Urinary bladder (tissue), 4 donors: ENCODE measurements around the gene WNT9B. TPM values are rescaled to one million over a fixed set of nuclear protein-coding genes. Genes with fewer than 3 reads are reported as not detected.

Source experiments
- DNase-seq: peaks from one replicate; pipeline ENCODE4 v3.0.0-alpha.2; 2015; ENCODE audit errors: extremely low spot score
- H3K27ac ChIP-seq: one replicate; pipeline ENCODE4 v1.5.1; 2013; ENCODE audit warnings: low read depth, mild to moderate bottlenecking, moderate library complexity
- H3K36me3 ChIP-seq: one replicate; pipeline ENCODE4 v1.6.1; 2013; ENCODE audit warnings: mild to moderate bottlenecking, moderate library complexity; ENCODE audit not compliant: insufficient read depth
- H3K4me1 ChIP-seq: one replicate; pipeline ENCODE4 v1.6.1; 2013; ENCODE audit warnings: mild to moderate bottlenecking, moderate library complexity; ENCODE audit not compliant: insufficient read depth
- H3K4me3 ChIP-seq: one replicate; pipeline ENCODE4 v1.5.1; 2013; ENCODE audit warnings: low read depth, low read length
- WGBS: extraction: QIAGEN DNeasy Blood & Tissue Kit; methylation state at CpG from one replicate; pipeline ENCODE4 v1.1.7; 2013; 5-methylcytosine and 5-hydroxymethylcytosine counted together
- polyA plus RNA-seq: library from polyadenylated mRNA; stranded (reverse); fragments of 200-250 nt; gene quantifications from one replicate; pipeline ENCODE4 v1.2.3, GENCODE V29; 2013
- total RNA-seq: library from RNA; depleted of rRNA; stranded (reverse); fragments of >200 nt; gene quantifications from one replicate; pipeline ENCODE4 v1.2.3, GENCODE V29; 2014
- donor health status: healthy with polysubstance abuse.
- donor health status: healthy.

The WNT9B gene
- total and polyA plus RNA-seq, 2 donors = 0.48 TPM; not detected in 1

- Histone ChIP-seq H3K27ac (no peak overlapping the region), H3K4me3 (no peak overlapping the region), H3K4me1 (no peaks in the 10 kb centered on the region), H3K36me3 (no peaks in the 10 kb centered on the region)
- 80% methylated on average over 7 of the region's 7 CpGs for WGBS
- DNase-seq = no peak
Observed at GRCh38 chr17:46873941-46874645, 22.7 kb downstream of the WNT9B start.

GRCh38 chr17:46874906-46875305 lies 23.5 kb downstream of the WNT9B start:
- Histone ChIP-seq H3K4me3 (no peak overlapping the region), H3K36me3 (no peaks in the 10 kb centered on the region), H3K27ac (no peak overlapping the region), H3K4me1 (no peaks in the 10 kb centered on the region)
- no peak for DNase-seq
- 87% methylated on average over 16 of the region's 16 CpGs for WGBS

DNA sequence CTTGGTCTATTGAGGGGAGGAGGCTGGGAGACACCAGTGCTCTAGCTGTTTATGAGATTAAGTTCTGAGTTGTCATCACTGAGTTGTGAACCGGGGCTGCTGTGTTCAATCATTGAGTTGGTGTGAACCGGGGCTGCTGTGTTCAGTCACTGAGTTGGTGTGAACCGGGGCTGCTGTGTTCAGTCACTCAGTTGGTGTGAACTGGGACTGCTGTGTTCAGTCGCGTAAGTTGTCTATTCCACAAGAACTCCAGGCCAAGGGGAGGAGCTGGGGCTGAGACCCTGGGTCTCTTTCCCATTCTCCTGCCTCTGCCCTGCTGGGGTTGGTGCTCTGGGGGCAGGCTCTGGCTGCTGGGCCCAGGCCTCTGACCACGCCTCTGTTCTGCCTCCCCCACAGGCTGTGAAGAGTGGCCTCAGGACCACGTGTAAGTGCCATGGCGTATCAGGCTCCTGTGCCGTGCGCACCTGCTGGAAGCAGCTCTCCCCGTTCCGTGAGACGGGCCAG lies 24.5 kb downstream of the WNT9B start:
- 82% methylated on average over 13 of the region's 13 CpGs for WGBS

DNA sequence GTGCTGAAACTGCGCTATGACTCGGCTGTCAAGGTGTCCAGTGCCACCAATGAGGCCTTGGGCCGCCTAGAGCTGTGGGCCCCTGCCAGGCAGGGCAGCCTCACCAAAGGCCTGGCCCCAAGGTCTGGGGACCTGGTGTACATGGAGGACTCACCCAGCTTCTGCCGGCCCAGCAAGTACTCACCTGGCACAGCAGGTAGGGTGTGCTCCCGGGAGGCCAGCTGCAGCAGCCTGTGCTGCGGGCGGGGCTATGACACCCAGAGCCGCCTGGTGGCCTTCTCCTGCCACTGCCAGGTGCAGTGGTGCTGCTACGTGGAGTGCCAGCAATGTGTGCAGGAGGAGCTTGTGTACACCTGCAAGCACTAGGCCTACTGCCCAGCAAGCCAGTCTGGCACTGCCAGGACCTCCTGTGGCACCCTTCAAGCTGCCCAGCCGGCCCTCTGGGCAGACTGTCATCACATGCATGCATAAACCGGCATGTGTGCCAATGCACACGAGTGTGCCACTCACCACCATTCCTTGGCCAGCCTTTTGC lies 25.0 kb downstream of the WNT9B start:
- no peak overlapping the region for H3K4me3 ChIP-seq
- 61% methylated on average over 12 of the region's 12 CpGs for WGBS
- H3K36me3 ChIP-seq = no peaks in the 10 kb centered on the region
- H3K27ac ChIP-seq = no peak overlapping the region
- no peak for DNase-seq
- H3K4me1 ChIP-seq = no peaks in the 10 kb centered on the region

More for the DNA sequence above, 24.5 kb downstream of the WNT9B start:
- no peak for DNase-seq
- Histone ChIP-seq H3K4me3 (no peak overlapping the region), H3K4me1 (no peaks in the 10 kb centered on the region), H3K27ac (no peak overlapping the region), H3K36me3 (no peaks in the 10 kb centered on the region)

DNA sequence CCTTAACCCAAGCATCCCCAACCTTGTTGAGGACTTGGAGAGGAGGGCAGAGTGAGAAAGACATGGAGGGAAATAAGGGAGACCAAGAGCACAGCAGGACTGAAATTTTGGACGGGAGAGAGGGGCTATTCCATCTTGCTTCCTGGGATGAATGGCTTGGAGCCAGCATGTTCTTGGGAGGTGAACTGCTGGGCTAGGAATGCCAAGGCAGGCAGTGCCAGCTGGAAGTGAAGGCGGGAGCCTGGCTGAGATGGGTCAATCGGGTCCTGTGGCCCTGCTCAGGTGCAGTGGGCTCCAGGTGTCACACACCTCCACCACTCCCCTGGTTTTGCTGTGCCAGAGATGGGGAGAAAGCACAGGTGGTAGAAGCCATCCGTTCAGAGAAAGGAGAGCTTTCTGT lies 25.5 kb downstream of the WNT9B start:
- H3K4me1 ChIP-seq = no peaks in the 10 kb centered on the region
- DNase-seq = no peak
- H3K27ac ChIP-seq = no peak overlapping the region
- WGBS = 75% methylated on average over 4 of the region's 4 CpGs
- no peak overlapping the region for H3K4me3 ChIP-seq
- H3K36me3 ChIP-seq = no peaks in the 10 kb centered on the region

- DNase-seq = no peak
- H3K4me1 ChIP-seq = no peaks in the 10 kb centered on the region
- no peak overlapping the region for H3K27ac ChIP-seq
- no peaks in the 10 kb centered on the region for H3K36me3 ChIP-seq
- 68% methylated on average over 6 of the region's 6 CpGs for WGBS
- no peak overlapping the region for H3K4me3 ChIP-seq
Observed at GRCh38 chr17:46877466-46877865, 26.1 kb downstream of the WNT9B start.

- Histone ChIP-seq H3K36me3 (no peaks in the 10 kb centered on the region), H3K4me3 (no peak overlapping the region), H3K27ac (no peak overlapping the region), H3K4me1 (no peaks in the 10 kb centered on the region)
- no peak for DNase-seq
- 59% methylated on average over 6 of the region's 6 CpGs for WGBS
Observed at GRCh38 chr17:46878055-46878454, 26.7 kb downstream of the WNT9B start.

GRCh38 chr17:46879101-46879500 lies 27.7 kb downstream of the WNT9B start:
- DNase-seq = no peak
- H3K4me3 ChIP-seq = no peak overlapping the region
- H3K36me3 ChIP-seq = no peaks in the 10 kb centered on the region
- WGBS = 75% methylated on average over 7 of the region's 7 CpGs
- no peaks in the 10 kb centered on the region for H3K4me1 ChIP-seq
- no peak overlapping the region for H3K27ac ChIP-seq

- WGBS = 70% methylated on average over 5 of the region's 5 CpGs
- no peak for DNase-seq
- H3K27ac ChIP-seq = no peak overlapping the region
- no peaks in the 10 kb centered on the region for H3K4me1 ChIP-seq
- no peaks in the 10 kb centered on the region for H3K36me3 ChIP-seq
- no peak overlapping the region for H3K4me3 ChIP-seq
Observed at GRCh38 chr17:46881015-46881414, 29.6 kb downstream of the WNT9B start.

- no peaks in the 10 kb centered on the region for H3K36me3 ChIP-seq
- H3K27ac ChIP-seq = no peak overlapping the region
- no peaks in the 10 kb centered on the region for H3K4me1 ChIP-seq
- 84% methylated on average over 8 of the region's 8 CpGs for WGBS
- no peak overlapping the region for H3K4me3 ChIP-seq
- DNase-seq = no peak
Observed at GRCh38 chr17:46882666-46883065, 31.3 kb downstream of the WNT9B start.

- H3K4me3 ChIP-seq = no peak overlapping the region
- no peaks in the 10 kb centered on the region for H3K36me3 ChIP-seq
- no peak overlapping the region for H3K27ac ChIP-seq
- DNase-seq = no peak
- no peaks in the 10 kb centered on the region for H3K4me1 ChIP-seq
- 34% methylated on average over 19 of the region's 19 CpGs for WGBS
Observed at GRCh38 chr17:46883871-46884520, 32.6 kb downstream of the WNT9B start.

DNA sequence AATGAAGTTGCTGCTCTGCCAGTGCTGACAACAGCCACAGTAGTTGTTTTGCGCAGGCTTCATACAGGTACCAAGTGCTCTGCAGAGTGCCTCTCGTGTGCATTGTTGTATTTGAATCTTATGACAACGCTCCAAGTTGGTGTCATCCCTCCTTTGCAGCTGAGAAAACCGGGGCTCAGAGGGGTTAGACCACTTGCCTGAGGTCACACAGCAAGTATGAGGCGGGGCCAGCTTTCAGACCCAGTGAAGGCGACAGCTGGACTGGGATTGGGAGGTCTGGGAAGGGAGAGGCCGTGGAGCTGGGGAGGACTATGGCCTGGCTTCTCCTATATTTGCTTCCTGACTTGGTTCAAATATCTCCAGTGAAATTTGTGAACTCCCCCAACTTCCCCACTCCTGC lies 33.2 kb downstream of the WNT9B start:
- H3K27ac ChIP-seq = no peak overlapping the region
- no peak overlapping the region for H3K4me3 ChIP-seq
- no peak for DNase-seq
- no peaks in the 10 kb centered on the region for H3K4me1 ChIP-seq
- WGBS = 77% methylated on average over 7 of the region's 7 CpGs
- H3K36me3 ChIP-seq = no peaks in the 10 kb centered on the region

DNA sequence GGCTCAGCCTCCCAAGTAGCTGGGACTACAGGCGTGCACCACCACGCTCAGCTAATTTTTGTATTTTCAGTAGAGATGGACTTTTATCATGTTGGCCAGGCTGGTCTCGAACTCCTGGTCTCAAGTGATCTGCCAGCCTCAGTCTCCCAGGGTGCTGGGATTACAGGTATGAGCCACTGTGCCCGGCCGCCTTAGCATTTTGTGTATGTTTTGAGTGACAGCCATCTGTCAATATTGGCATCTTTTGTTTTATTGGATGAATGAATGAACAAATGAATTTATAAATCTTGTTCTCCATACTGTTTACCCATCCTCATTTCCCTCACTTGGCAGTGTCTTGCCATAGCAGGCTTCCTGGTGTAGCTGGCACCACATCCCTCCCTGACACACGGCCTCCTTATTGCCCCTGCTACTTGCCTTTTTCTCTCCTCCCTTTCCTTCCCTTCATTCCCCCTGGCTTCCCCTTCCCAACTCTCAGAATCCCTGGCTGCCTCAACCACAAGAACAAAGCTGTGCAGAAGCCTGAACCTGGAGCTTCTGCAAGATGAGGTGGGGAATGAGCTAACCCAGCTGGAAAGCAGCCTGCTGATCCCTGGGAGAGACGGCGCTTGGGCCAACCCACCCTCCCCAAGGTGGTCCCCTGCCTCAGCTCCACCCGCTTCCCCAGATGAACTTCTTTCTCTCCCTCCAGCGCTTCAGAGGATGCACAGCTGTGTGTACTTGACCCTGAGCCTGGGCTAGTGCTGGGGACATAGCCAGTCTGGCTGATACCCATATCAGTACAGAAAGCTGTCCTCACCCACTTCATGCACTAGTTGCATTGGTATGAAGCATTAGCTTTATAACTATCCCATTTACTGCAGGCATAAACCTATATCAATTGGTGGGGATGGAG lies 34.3 kb downstream of the WNT9B start:
- no peak for DNase-seq
- Histone ChIP-seq H3K4me1 (no peaks in the 10 kb centered on the region), H3K36me3 (no peaks in the 10 kb centered on the region), H3K27ac (no peak overlapping the region), H3K4me3 (no peak overlapping the region)
- WGBS = 55% methylated on average over 10 of the region's 10 CpGs
